Stromal cell of bone marrow (primary cell): ENCODE measurements around the gene TMEM59L.
"Not testable (repeated sequence)": the region's sequence is repeated elsewhere in the genome, so short reads cannot be mapped to it uniquely, and the experiment has no call there.

Experiments
- DNase-seq: peaks from one replicate; pipeline ENCODE4 v3.0.0-alpha.2; 2012; ENCODE audit warnings: low read depth

The TMEM59L gene

GRCh38 chr19:18594096-18594823 is 18.4 kb upstream of the TMEM59L start:
- peak; percentile 44 for DNase-seq

GRCh38 chr19:18594824-18595373 is 17.8 kb upstream of the TMEM59L start:
- no peak for DNase-seq

DNA sequence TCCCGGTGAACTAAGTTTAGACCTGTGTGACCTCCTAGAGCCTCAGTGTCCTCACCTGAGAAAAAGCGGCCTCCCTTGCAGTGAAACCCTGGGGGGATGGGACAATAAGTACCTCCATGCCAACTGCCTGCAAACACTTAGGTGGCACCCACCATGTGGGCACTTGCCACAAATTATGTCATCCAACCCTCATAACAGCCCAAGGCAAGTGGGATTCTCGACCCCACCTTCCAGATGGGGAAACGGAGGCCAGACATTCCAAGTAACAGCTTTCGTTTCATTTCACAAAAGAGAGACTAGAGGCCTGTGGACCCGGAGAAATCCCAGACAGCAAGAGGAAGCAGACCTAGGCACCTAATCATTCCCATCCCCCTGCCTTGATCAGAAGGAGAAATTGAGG is 17.2 kb upstream of the TMEM59L start:
- DNase-seq = no peak

DNA sequence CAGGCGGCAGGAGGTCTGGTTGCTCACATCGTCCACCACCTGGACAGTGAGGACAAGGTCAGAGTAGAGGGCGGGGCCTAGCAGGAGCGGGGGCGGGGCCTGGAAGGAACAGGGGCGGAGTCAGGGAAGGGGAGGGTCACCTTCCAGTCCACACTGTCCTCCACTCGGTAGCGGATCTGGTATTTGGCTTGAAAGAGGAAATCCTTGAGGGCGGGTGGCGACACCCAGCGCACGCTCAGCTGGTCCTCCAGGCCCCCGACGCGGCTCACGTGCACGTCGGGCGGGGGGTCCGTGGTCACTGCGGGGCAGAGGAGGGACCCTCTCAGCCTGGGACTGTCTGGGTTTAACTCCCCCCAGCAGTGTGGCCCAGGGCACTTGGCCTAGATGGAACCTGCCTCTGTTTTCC is 15.9 kb upstream of the TMEM59L start:
- no peak for DNase-seq

DNA sequence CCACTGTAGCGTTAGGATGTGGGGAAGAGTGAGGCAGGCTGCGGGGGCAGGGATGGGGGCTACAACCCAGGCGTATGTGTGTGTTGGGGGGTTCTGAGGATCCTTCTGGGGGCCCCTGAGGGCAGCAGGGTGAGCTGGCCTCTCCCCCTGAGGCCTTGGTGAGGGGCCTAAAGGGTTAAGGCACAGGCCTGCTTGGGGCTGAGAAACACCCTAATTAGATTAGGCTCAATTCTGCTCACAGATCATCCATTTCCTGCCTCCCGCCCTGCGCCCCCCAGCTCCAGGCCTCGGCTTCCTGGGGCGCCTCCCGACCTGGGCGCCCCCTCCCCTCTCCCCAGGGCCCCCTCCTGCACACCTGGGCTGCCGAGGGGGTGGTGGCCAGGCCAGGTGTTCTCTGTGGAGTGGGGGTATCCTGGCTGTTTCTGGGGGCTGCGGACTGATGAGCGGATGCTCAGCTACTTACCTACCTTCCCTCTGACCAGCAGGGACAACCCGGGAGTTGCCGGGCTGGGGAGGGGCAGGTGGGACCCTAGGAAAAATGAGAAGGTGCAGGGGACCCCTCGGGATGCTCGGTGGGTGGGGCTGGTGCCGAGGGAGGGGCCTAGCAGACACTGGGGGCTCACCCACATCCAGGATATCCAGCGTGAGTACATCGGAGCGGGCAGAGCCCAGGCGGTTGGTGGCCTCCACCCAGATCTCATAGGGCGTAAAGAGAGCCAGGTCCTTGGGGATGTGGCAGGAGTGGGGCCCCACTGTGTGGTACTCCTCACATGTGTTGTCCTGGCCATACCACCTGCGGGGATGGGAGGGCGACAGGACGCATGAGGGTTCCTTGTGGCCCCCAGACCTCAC is 14.6 kb upstream of the TMEM59L start:
- no peak for DNase-seq

DNA sequence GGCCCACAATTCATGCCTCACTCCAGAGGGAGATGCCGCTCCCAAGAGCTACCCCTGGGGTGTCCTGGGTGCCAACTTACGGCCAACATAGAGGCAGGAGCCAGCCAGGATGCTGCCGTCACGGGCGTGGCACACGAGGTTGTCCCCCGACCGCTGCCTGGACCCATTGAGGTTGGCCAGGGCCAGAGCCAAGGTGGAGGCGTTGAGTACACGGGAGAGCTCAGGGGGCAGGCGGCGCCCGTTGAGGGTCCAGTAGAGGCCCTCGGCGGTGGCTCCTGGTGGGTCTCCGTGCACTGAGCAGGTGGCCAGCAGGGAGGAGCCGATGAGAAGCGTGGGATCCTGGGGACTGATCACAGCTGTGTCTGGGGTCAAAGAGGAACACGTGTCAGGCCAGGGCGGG is 13.2 kb upstream of the TMEM59L start:
- no peak for DNase-seq

DNA sequence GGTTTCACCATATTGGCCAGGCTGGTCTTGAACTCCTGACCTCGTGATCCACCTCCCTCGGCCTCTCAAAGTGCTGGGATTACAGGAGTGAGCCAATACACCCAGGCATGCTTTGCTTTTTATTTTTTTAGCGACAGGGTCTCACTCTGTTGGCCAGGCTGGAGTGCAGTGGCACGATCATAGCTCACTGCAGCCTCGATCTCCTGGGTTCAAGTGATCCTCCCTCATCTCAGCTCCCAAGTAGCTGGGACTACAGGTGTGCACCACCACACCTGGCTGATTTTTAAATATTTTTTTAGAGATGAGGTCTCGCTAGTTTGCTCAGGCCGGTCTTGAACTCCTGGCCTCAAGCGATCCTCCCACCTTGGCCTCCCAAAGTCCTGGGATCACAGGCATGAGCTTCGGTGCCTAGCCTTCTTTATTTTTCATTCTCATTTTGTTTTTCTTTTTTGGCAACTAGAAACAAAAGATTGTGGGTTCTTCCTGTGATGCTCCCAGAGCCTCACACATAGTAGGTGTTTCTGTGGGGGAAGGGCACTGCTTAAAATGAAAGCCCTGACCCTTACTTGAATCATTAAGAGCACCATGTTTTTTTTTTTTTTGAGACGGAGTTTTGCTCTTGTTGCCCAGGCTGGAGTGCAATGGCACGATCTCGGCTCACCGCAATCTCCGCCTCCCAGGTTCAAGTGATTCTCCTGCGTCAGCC is 11.8 kb upstream of the TMEM59L start:
- DNase-seq = not testable (repeated sequence)

GRCh38 chr19:18601875-18602274 is 10.8 kb upstream of the TMEM59L start:
- no peak for DNase-seq

DNA sequence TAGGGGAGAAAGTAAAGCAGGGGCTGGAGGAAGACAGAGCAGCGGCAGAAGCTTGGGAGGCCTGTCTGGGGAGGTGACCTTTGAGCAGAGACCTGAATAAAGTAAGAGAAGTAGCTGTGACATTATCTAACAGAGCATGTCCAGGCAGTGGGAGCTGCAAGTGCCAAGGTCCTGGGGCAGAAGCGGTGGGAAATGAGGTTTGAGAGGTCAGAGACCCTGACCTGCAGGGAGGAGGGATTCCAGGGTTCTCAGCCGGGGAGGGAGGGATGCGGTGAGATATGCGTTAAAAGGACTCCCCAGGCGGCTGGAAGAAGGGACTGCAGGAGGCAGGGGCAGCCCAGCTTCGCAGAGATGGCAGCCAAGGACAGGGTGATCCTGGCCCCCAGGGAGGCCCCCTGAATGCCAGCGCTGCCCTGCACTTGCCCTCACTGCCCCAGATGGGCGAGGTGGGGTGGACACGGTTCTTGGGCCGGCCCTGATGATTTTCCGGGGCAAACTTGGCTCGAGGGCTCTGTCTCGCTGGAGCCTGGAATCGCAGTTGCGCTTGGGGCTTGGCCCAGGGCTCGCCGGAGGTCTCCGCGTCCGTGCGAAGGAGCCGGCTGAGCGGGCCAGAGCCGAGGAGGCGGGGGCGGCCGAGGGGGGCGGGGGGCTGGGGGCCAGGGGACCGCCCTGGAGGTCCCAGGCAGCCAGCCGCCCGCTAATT is 9.3 kb upstream of the TMEM59L start:
- no peak for DNase-seq

- DNase-seq = no peak
Measured at GRCh38 chr19:18603958-18604819, 8.5 kb upstream of the TMEM59L start.

GRCh38 chr19:18604820-18605159 is 7.9 kb upstream of the TMEM59L start:
- no peak for DNase-seq

DNA sequence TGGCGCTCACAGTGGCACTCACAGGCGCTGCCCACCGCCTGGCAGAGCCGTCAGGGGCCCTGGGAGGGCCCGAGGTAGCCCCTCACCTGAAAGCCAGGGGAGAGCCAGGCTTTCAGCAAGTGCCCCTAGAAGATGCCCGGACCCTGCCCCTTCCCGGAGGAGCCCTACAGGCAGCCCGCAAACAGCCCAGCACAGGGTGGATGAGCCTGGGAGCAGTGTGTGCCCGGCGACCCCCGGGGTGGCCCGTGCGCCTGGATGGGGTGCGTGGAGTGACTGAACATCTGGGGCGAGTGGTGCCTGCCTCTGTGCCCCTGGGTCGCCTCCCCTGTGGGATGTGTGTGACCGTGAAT is 7.5 kb upstream of the TMEM59L start:
- DNase-seq = no peak

GRCh38 chr19:18605546-18606280 is 7.0 kb upstream of the TMEM59L start:
- no peak for DNase-seq

GRCh38 chr19:18606281-18607225 is 6.1 kb upstream of the TMEM59L start, which contains the start of gene CRLF1:
TSS of gene CRLF1 (minus strand) at chr19:18606799. CDS start at chr19:18606656, 143 bp downstream.
- no peak for DNase-seq

DNA sequence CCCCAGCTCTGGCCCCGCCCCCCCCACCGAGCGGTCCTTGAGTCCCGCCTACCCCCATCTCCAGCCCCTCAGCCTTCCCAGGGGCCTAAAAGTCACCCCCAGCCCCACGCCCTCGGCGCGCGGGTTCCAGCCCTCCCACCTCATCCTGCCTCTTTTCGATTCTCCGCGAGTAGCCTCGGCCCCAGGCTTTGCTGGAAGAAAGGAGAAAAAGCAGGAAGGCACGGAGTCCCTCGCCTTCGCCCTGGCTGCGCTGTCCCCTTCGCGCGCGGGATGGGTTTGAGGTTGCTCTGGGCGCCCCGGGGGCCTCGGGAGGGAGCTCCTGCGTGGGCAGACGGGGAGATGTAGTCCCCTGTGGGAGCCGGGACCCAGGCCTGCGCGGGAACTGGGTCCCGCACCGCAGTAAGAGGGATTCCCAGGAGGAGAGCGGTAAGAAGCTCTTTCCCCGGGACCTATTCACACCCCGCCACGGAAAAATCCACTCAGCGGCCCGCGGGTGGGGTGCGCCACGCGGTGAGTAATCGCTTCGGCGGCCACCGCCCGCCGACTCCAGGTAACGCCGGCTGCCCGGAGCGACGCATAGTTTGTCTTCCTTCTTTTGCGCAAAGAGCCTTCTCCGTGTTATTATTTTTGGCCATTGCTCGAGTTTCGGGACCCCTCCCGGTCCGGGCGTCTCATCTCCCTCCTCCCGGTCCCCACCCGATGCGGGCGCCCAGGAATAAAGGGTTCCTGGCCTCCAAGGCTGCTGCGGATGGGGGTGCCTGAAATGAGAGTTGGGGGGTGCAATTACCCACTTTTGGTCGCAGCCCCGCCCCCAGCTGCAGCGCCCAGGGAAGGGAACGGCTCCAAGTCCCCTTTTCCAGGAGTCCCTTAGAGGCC is 5.2 kb upstream of the TMEM59L start:
- no peak for DNase-seq

DNA sequence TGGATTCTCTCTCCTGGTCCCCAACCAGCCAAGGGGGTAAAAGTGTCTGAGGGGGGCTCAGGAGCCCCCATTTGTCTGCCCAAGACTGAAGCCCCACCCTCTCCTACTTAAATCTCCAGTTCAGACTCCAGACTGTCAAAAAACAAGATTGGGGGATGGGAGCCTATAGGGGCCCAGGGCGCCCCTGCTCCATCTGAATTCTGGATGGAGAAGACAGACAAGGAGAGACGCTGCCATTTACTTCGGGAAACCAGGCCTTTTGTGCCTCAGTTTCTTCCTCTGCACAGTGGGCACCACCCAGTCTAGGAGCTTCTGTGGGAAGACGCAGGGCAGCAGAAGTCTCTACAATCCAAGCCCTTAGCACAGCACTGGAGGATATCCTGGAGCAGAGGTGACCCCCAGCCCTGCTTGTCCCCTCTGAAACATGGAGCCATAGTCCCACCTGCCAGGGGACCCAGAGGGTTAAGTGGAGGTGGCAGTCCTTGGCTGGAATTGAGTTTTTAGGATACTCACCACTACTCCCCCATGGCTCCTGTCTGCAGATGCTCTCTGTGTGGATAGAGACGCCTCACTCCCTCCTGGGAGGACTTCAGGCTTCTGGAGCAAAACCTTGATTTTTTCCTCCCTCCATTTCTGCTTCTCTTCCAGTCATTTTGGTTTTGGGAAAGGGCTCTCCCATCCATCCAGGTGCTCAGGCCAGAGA is 4.4 kb upstream of the TMEM59L start:
- DNase-seq = no peak
